Measurements from ENCODE around the gene SCYGR6.
"Not testable (repeated sequence)": the region's sequence is repeated elsewhere in the genome, so short reads cannot be mapped to it uniquely, and the experiment has no call there.

The SCYGR6 gene

GRCh38 chr2:227724394-227725039 is at the start of gene SCYGR6:
SCYGR6 (minus strand) TSS chr2:227724757; CDS start chr2:227724757, 0 bp downstream.
- no peak for DNase-seq

DNA sequence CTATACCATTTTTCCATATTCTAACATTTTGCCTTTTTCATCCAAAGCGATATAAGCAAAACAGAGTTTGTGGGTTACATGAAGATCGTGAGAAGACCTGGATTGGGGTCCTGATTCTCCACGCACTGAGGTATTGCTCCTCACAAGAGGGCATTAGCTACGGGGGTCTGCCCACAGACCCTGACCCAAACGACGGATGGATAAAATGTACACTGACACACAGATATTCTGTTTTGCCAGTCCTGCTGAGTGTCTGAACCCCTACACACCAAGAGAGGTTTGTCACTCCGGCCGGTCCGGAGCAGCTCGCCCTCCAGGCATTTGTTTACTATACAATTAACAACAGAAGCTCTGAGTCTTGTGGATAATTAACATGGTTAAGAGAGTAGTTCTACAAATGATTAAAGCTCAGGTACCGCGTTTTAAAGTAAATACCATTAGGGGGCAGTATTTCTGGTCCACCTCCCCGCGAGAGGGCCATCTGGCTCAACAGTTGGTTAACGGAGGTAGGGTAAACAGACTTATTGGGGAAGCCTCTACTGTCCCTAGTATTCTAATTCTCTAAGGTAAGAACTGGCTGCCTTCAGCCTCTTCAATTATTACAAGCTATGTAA is 49.6 kb upstream of the SCYGR6 start:
- no peak for DNase-seq

GRCh38 chr2:227772932-227773331 is 48.4 kb upstream of the SCYGR6 start:
- DNase-seq = no peak

DNA sequence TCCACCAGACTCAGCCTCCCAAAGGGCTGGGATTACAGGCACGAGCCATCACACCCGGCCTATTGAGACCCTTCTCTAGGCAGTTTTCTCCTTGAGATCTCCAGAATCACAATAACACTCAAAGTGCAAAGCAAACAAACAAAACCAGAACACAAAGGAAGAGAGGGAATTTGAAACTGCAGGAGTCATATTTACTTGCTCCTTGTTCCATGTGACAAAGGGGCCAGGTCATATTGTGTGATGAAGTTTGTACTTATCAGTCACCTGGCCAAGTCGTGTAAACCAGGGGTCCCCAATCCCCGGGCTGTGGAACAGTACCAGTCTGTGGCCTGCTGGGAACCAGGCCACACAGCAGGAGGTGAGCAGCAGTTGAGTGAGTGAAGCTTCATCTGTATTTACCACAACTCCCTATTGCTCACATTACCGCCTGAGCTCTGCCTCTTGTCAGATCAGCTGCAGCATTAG is 47.7 kb upstream of the SCYGR6 start:
- DNase-seq = no peak

- DNase-seq = no peak
These were observed 43.3 kb upstream of the SCYGR6 start for GRCh38 chr2:227767830-227768229.

- DNase-seq = no peak
These were observed 41.9 kb upstream of the SCYGR6 start for GRCh38 chr2:227766373-227766883.

GRCh38 chr2:227765788-227766372 is 41.3 kb upstream of the SCYGR6 start:
- no peak for DNase-seq

DNA sequence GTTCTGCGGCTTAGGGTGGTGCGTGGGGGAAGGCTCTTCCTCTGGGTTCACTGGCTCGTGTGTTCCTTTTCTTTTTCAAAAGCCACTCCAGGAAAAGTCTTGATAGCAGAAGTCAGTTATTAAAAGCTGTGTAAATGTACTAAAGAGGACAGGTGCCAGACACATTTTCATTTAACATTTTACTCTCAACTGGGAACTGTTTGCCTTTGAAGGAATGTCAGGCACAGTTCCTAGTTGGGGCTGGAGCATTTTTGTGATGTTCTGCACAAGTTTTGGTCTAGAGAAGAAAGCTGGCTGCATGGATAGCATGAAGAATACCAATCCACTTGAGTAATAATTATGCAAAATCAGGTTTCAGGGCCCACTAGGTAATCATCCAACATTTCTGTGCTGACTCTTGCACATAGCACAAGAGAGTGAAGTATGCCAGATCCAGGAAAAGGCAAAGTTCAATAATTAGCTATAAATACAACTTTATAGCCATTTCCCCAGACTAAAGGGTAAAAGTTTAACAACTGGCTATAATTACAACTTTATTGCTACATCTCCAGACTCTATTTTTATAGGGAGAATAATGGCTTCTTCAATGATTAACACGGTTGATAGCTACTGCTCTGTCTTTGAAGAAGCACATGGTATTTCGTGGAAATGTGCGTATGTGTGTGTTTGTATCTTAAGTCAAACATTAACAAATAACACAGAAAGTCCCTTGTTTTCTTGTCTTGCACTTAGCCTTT is 37.4 kb upstream of the SCYGR6 start:
- DNase-seq = no peak

GRCh38 chr2:227759411-227760118 is 35.0 kb upstream of the SCYGR6 start:
- DNase-seq = no peak

DNA sequence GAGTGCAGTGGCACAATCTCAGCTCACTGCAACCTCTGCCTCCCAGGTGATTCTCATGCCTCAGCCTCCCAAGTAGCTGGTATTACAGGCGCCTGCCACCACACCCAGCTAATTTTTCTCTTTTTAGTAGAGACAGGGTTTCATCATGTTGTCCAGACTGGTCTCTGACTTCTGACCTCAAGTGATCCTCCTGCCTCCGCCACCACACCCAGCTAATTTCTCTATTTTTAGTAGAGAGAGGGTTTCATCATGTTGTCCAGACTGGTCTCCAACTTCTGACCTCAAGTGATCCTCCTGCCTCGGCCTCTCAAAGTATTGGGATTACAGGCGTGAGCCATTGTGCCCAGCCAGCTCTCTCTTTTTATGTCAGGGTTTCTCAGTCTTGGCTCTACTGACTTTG is 31.7 kb upstream of the SCYGR6 start:
- DNase-seq = not testable (repeated sequence)

- DNase-seq = no peak
These were observed 23.5 kb upstream of the SCYGR6 start for GRCh38 chr2:227748079-227748478.

DNA sequence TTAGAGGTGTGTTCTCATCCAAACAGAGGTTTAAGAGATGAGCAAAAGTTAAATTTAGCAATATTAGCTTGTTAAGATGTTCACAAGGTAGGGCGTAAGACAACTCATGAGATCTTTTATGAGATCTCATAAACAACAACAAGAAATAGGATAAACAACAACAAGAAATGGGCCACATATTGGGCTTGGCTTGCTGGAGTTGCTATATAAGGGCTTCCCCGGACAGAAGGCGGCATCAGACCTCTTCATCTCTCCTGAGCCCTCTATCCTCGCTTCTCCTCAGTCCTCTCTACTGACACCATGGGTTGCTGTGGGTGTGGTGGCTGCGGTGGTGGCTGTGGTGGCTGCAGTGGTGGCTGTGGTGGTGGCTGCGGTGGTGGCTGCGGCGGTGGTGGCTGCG is 21.0 kb upstream of the SCYGR6 start, which contains the start of gene SCYGR8:
TSS of gene SCYGR8 (plus strand) at position 301 of the 400 bp plus-strand sequence. CDS start at position 301, 0 bp downstream.
- no peak for DNase-seq

DNA sequence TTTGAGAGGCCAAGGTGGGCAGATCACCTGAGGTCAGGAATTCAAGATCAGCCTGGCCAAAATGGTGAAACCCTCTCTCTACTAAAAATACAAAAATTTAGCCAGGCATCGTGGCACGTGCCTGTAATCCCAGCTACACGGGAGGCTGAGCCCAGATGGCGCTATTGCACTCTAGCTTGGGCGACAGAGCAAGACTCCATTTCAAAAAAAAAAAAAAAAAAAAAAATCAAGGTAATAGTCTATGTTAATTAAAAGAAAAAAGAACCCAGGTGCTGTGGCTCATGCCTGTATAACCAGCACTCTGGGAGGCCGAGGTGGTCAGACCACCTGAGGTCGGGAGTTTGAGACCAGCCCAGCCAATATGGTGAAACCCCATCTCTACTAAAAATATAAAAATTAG is 16.1 kb upstream of the SCYGR6 start:
- not testable (repeated sequence) for DNase-seq

GRCh38 chr2:227739351-227739750 is 14.8 kb upstream of the SCYGR6 start:
- no peak for DNase-seq

- DNase-seq = no peak
These were observed 3.5 kb upstream of the SCYGR6 start, which contains the start of gene SCYGR7 for GRCh38 chr2:227728035-227728434. SCYGR7 (plus strand) TSS chr2:227728335; CDS start chr2:227728335, 0 bp downstream.

GRCh38 chr2:227722821-227723220 is 1.7 kb downstream of the SCYGR6 start:
- DNase-seq = not testable (repeated sequence)

GRCh38 chr2:227720680-227721079 is 3.9 kb downstream of the SCYGR6 start:
- no peak for DNase-seq

- DNase-seq = no peak
These were observed 4.9 kb downstream of the SCYGR6 start for GRCh38 chr2:227719641-227720040.

- DNase-seq = no peak
These were observed 6.6 kb downstream of the SCYGR6 start, which contains the start of gene SLC19A3 for GRCh38 chr2:227717687-227718567. SLC19A3 (minus strand) TSS chr2:227718028; CDS start chr2:227702318, 15,710 bp downstream.

DNA sequence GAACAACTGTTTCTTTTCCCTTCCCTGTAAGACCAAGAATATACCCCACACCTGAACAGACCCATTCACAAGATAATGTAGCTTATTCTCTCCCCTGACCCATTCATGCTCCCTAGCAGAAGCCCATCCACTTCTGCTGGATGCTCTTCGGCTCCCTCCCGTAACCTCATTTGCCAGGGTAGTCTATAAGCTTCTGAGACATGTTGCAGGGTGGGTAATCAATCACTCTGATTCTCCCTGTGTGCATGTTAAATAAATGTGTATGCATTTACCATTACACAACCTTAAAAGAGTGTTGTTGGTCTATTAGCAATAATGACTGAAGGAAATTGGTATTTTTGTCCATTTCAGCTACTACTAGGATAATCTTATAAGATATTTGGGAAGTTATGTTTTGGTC is 8.1 kb downstream of the SCYGR6 start:
- no peak for DNase-seq

DNA sequence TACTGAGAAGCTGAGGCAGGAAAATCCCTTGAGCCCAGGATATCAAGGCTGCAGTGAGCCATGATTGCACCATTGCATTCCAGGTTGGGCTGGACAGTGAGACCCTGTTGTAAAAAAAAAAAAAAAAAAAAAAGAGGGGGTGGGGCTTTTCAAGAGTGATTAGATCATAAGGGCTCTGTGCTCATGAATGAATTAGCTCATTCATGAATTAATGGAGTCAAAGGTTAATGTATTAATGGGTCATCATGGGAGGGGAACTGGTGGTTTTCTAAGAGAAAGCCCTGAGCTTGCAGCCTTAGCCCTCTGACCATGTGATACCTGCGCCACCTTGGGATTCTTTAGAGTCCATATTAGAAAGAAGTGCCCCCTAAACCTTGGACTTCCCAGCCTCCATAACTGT is 11.3 kb downstream of the SCYGR6 start:
- no peak for DNase-seq
